HG02588 (cell line): ENCODE data around the gene OOEP.
"Not testable (repeated sequence)": the region's sequence is repeated elsewhere in the genome, so short reads cannot be mapped to it uniquely, and the experiment has no call there.

Source experiments
- ATAC-seq: cut with Tn5 transposase; IDR thresholded peaks from one replicate; pipeline ENCODE4 v1.9.1; 2021; ENCODE audit warnings: mild to moderate bottlenecking, moderate library complexity; ENCODE audit not compliant: unreplicated experiment

OOEP gene

GRCh38 chr6:73369563-73369962 lies at the start of gene OOEP:
Gene OOEP, minus strand, starts transcription at chr6:73369897. Its CDS starts 105 bp downstream, at chr6:73369792.
- ATAC-seq = no peak

- no peak for ATAC-seq
Observed at GRCh38 chr6:73418081-73418741, 48.5 kb upstream of the OOEP start.

- no peak for ATAC-seq
Observed at GRCh38 chr6:73413102-73413501, 43.4 kb upstream of the OOEP start.

- ATAC-seq = no peak
Observed at GRCh38 chr6:73409395-73409794, 39.7 kb upstream of the OOEP start.

- no peak for ATAC-seq
Observed at GRCh38 chr6:73400656-73401055, 31.0 kb upstream of the OOEP start.

- ATAC-seq = no peak
Observed at GRCh38 chr6:73395875-73396274, 26.2 kb upstream of the OOEP start.

- ATAC-seq = no peak
Observed at GRCh38 chr6:73394577-73395354, 25.1 kb upstream of the OOEP start, which contains the start of gene DDX43. Gene DDX43, plus strand, starts transcription at chr6:73394828. Its CDS starts 78 bp downstream, at chr6:73394906.

GRCh38 chr6:73393278-73393677 lies 23.6 kb upstream of the OOEP start:
- no peak for ATAC-seq

- not testable (repeated sequence) for ATAC-seq
Observed at GRCh38 chr6:73392188-73392587, 22.5 kb upstream of the OOEP start.

- no peak for ATAC-seq
Observed at GRCh38 chr6:73391675-73392074, 22.0 kb upstream of the OOEP start.

- no peak for ATAC-seq
Observed at GRCh38 chr6:73389854-73390253, 20.2 kb upstream of the OOEP start.

GRCh38 chr6:73388800-73389512 lies 19.3 kb upstream of the OOEP start:
- ATAC-seq = peak; percentile 81

GRCh38 chr6:73388433-73388799 lies 18.7 kb upstream of the OOEP start:
- ATAC-seq = peak; percentile 17

GRCh38 chr6:73382462-73383113 lies 12.9 kb upstream of the OOEP start:
- ATAC-seq = no peak

- not testable (repeated sequence) for ATAC-seq
Observed at GRCh38 chr6:73381531-73381930, 11.8 kb upstream of the OOEP start.

- ATAC-seq = no peak
Observed at GRCh38 chr6:73377225-73377624, 7.5 kb upstream of the OOEP start.

GRCh38 chr6:73375216-73375615 lies 5.5 kb upstream of the OOEP start:
- ATAC-seq = no peak

GRCh38 chr6:73372516-73372915 lies 2.8 kb upstream of the OOEP start:
- no peak for ATAC-seq

GRCh38 chr6:73371984-73372383 lies 2.3 kb upstream of the OOEP start:
- ATAC-seq = no peak

GRCh38 chr6:73369157-73369556 lies 540 bp downstream of the OOEP start:
- no peak for ATAC-seq

- no peak for ATAC-seq
Observed at GRCh38 chr6:73368675-73369074, 1.0 kb downstream of the OOEP start.
